AG09309 (cell line): ENCODE results near the gene JMJD1C.

ENCODE experiments used
- DNase-seq: peaks from one replicate; pipeline ENCODE4 v3.0.0-alpha.2; 2010; ENCODE audit warnings: low read depth
- H3K4me3 ChIP-seq: 2 replicates; pipeline ENCODE4 v1.5.1; 2011; ENCODE audit warnings: mild to moderate bottlenecking, low read depth, low read length, moderate library complexity; ENCODE audit not compliant: control insufficient read depth
- CTCF ChIP-seq: IDR thresholded peaks from 2 replicates; pipeline ENCODE4 v1.5.1; 2011; ENCODE audit warnings: mild to moderate bottlenecking, low read depth, low read length, inconsistent platforms; ENCODE audit not compliant: insufficient read depth, control insufficient read depth; ENCODE audit errors: missing control alignments

Gene JMJD1C

GRCh38 chr10:63227207-63227895 is 238.4 kb downstream of the JMJD1C start:
- H3K4me3 ChIP-seq = no peak overlapping the region
- TF ChIP-seq CTCF = no peak
- DNase-seq = no peak

GRCh38 chr10:63224241-63224640 is 241.5 kb downstream of the JMJD1C start:
- DNase-seq = no peak
- H3K4me3 ChIP-seq = no peak overlapping the region
- TF ChIP-seq CTCF = no peak

- DNase-seq = no peak
- TF ChIP-seq CTCF = no peak
- no peak overlapping the region for H3K4me3 ChIP-seq
Measured at GRCh38 chr10:63221950-63222349, 243.8 kb downstream of the JMJD1C start.

- no peak overlapping the region for H3K4me3 ChIP-seq
- no peak for TF ChIP-seq CTCF
- no peak for DNase-seq
Measured at GRCh38 chr10:63219749-63220148, 246.0 kb downstream of the JMJD1C start.

GRCh38 chr10:63217120-63217605 is 248.6 kb downstream of the JMJD1C start:
- peak; percentile 25 for DNase-seq
- H3K4me3 ChIP-seq = no peak overlapping the region
- peak; percentile 54 for TF ChIP-seq CTCF

- no peak overlapping the region for H3K4me3 ChIP-seq
- no peak for TF ChIP-seq CTCF
- no peak for DNase-seq
Measured at GRCh38 chr10:63214571-63214970, 251.2 kb downstream of the JMJD1C start.

GRCh38 chr10:63213489-63213888 is 252.3 kb downstream of the JMJD1C start:
- H3K4me3 ChIP-seq = no peak overlapping the region
- TF ChIP-seq CTCF = no peak
- DNase-seq = no peak
